Measurements from ENCODE around the gene PRR23A.

PRR23A gene

GRCh38 chr3:138971766-138972320 lies 34.2 kb downstream of the PRR23A start:
- no peak for DNase-seq

DNA sequence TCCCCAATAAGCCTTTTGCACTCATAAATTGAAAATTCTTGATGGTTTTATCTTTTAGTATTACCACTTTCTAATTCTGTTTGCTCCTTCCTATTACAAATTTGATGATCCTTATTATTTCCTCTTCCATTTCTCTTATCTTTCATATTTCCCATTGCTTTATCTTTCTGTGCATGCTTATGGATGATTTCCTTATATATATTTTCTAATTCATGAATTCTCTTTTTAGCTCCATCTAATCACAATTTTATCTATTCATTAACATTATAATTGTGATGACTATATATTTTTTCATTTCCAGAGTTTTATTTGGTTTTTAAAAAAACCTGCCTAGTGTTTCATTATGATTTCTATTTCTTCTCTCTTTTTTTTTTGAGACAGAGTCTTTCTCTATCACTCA lies 41.1 kb downstream of the PRR23A start:
- DNase-seq = no peak

- no peak for DNase-seq
These were observed 41.8 kb downstream of the PRR23A start for GRCh38 chr3:138964264-138964663.

- no peak for DNase-seq
These were observed 43.1 kb downstream of the PRR23A start for GRCh38 chr3:138962854-138963560.

DNA sequence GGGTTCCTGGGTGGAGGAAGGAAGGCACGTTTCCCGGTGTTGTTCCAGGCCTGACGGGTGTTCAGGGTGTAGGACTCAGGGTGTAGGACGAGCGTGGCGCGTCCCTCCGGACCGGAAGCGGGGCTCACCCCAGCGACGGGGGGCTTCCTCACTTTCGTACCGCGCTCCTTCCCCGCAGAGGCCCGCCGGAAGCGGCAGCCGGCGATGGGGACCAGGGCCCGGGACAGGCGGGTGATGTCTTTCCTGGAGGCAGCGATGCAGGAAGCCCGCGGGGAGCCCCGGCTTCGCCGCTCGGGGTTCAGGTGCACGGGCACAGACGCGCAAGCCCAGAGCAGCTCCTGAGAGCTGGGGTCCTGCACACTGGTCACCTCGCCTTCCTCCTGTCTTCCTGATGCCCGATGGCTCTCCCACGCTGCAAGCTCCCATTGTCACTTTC lies 45.6 kb downstream of the PRR23A start:
- DNase-seq = no peak

Data from NCI-H2029 treated with DMSO at 0.1 percent for 48 hours (cell line).